Measurements from ENCODE around the gene CFAP97D1. TPM values are rescaled to one million over a fixed set of nuclear protein-coding genes. Genes with fewer than 3 reads are reported as not detected.
A peak's percentile ranks its signal among the peaks of the same experiment; 100 is the strongest.

CFAP97D1 gene
- total and polyA plus RNA-seq, 2 experiments from 2014 or later, result 0.07 to 0.10 TPM

- Histone ChIP-seq H3F3A (replicated peaks; ENCODE audit: low read depth) (no peaks in the 10 kb centered on the region), H3K4me2 (peak within 1 kb of the TSS; percentile 79), H3K36me3 (ENCODE audit: insufficient read depth) (0 out of 2 replicates have a peak, but pooled peaks cover under 1% of the 10 kb centered on the region), H2AFZ (peak within 1 kb of the TSS; percentile 74), H3K4me3 (peak within 1 kb of the TSS; percentile 92), H3K27ac (ENCODE audit: low read depth) (peak within 1 kb of the TSS; percentile 90), H3K27me3 (ENCODE audit: insufficient read depth) (peaks cover 21% of the 10 kb centered on the region), H3K9me2 (ENCODE audit: insufficient read depth) (no peaks in the 10 kb centered on the region), H3K79me2 (replicated peaks; ENCODE audit: insufficient read depth) (peaks cover 9% of the 10 kb centered on the region), H4K20me1 (replicated peaks; ENCODE audit: insufficient read depth) (peaks cover 9% of the 10 kb centered on the region; the same call in 1 of the 2 replicates), H3K4me1 (ENCODE audit: insufficient read depth) (peaks cover 11% of the 10 kb centered on the region)
- peak within 1 kb of the TSS; percentile 94 for H3K27ac Mint-ChIP-seq
- H3K36me3 Mint-ChIP-seq (ENCODE audit: low read depth), result peaks cover 7% of the 10 kb centered on the region
- H3K9me3 Mint-ChIP-seq, result no peaks in the 10 kb centered on the region
- peaks cover 7% of the 10 kb centered on the region; the same call in 2 of the 3 replicates for H3K4me1 Mint-ChIP-seq
- H3K4me3 Mint-ChIP-seq, result peak within 1 kb of the TSS; percentile 81
- ATAC-seq (peak; percentile 89), DNase-seq (ENCODE audit: low spot score) (peak; percentile 97)
- peaks cover 11% of the 10 kb centered on the region for H3K27me3 Mint-ChIP-seq (ENCODE audit: insufficient read depth, low read depth, poor library complexity)
- TF ChIP-seq JUNB (IDR thresholded peaks at IDR 0.05; ENCODE audit: unreplicated experiment) (no peak), CREB1 (CRISPR knock-in tag; IDR thresholded peaks at IDR 0.05; ENCODE audit: low read depth) (peak; percentile 93), POLR2AphosphoS5 (IDR thresholded peaks at IDR 0.05; ENCODE audit: low read depth) (peak; percentile 80)
These were observed 1.7 kb upstream of the CFAP97D1 start, which contains the start of gene DUSP3 for GRCh38 chr17:43778337-43779144. Gene DUSP3, minus strand, starts transcription at chr17:43778977. Its CDS starts 53 bp downstream, at chr17:43778924.

- peaks cover 11% of the 10 kb centered on the region for H3K4me1 ChIP-seq (ENCODE audit: insufficient read depth)
- Mint-ChIP-seq H3K4me1 (peaks cover 7% of the 10 kb centered on the region; the same call in 2 of the 3 replicates), H3K27ac (no peak overlapping the region), H3K4me3 (peak overlapping the region; percentile 78), H3K27me3 (ENCODE audit: insufficient read depth, low read depth, poor library complexity) (peaks cover 11% of the 10 kb centered on the region), H3K9me3 (no peaks in the 10 kb centered on the region), H3K36me3 (ENCODE audit: low read depth) (no peaks in the 10 kb centered on the region)
- peak; percentile 31 for ATAC-seq
- no peak overlapping the region for H3K27ac ChIP-seq (ENCODE audit: low read depth)
- no peaks in the 10 kb centered on the region for H3F3A ChIP-seq (replicated peaks; ENCODE audit: low read depth)
- H3K4me2 ChIP-seq, result peak overlapping the region; percentile 79
- H3K27me3 ChIP-seq (ENCODE audit: insufficient read depth), result peaks cover 21% of the 10 kb centered on the region
- DNase-seq (ENCODE audit: low spot score), result peak; percentile 69
- H3K4me3 ChIP-seq, result peak overlapping the region; percentile 92
- H3K9me2 ChIP-seq (ENCODE audit: insufficient read depth), result no peaks in the 10 kb centered on the region
- TF ChIP-seq CTCF (conservative IDR thresholded peaks at IDR 0.05; ENCODE audit: low read depth in 2 of 2) (peak; percentile 15 to 32; a peak in 2 of 4 replicates), POLR2AphosphoS5 (IDR thresholded peaks at IDR 0.05; ENCODE audit: low read depth) (no peak)
- no peaks in the 10 kb centered on the region for H3K36me3 ChIP-seq (ENCODE audit: insufficient read depth)
- peaks cover 9% of the 10 kb centered on the region for H3K79me2 ChIP-seq (replicated peaks; ENCODE audit: insufficient read depth)
- peak overlapping the region; percentile 74 for H2AFZ ChIP-seq
- H4K20me1 ChIP-seq (replicated peaks; ENCODE audit: insufficient read depth), result peaks cover 9% of the 10 kb centered on the region; the same call in 1 of the 2 replicates
These were observed 800 bp upstream of the CFAP97D1 start for GRCh38 chr17:43779145-43780125.

All from GM23338 (cell line).